Activated CD4-positive, alpha-beta T cell treated with anti-CD3 and anti-CD28 coated beads, Interleukin-2, Interleukin-6, amounts not matched to agents 100 ng/mL and 50 ng/mL, durations not matched to agents 16 hours and 8 hours (primary cell): ENCODE measurements around the gene VSIG1.

ENCODE experiments used
- DNase-seq: peaks from one replicate; pipeline ENCODE4 v3.0.0-alpha.2; 2020

The VSIG1 gene

GRCh38 chrX:108068121-108068520, 23.3 kb downstream of the VSIG1 start:
- no peak for DNase-seq

- no peak for DNase-seq
These were observed 26.0 kb downstream of the VSIG1 start for GRCh38 chrX:108070891-108071290.

GRCh38 chrX:108071578-108071977, 26.7 kb downstream of the VSIG1 start:
- DNase-seq: no peak

GRCh38 chrX:108072746-108073145, 27.9 kb downstream of the VSIG1 start:
- DNase-seq: no peak

- DNase-seq: no peak
These were observed 36.2 kb downstream of the VSIG1 start for GRCh38 chrX:108081110-108081509.

GRCh38 chrX:108087792-108088191, 42.9 kb downstream of the VSIG1 start:
- no peak for DNase-seq

- no peak for DNase-seq
These were observed 43.6 kb downstream of the VSIG1 start for GRCh38 chrX:108088511-108088910.

GRCh38 chrX:108090491-108091263, 45.8 kb downstream of the VSIG1 start:
- DNase-seq: no peak

- DNase-seq: peak; percentile 93
These were observed 46.5 kb downstream of the VSIG1 start, which contains the start of the genes ATG4A and PSMD10 for GRCh38 chrX:108091264-108091877. ATG4A (plus strand) TSS chrX:108091778; CDS start chrX:108091827, 49 bp downstream. PSMD10 (minus strand) TSS chrX:108091542; CDS start chrX:108091520, 22 bp downstream.

- no peak for DNase-seq
These were observed 47.0 kb downstream of the VSIG1 start for GRCh38 chrX:108091878-108092291.

- no peak for DNase-seq
These were observed 52.5 kb downstream of the VSIG1 start for GRCh38 chrX:108097380-108097779.

GRCh38 chrX:108105473-108105872, 60.6 kb downstream of the VSIG1 start:
- DNase-seq: no peak

- no peak for DNase-seq
These were observed 69.7 kb downstream of the VSIG1 start for GRCh38 chrX:108114541-108114940.

GRCh38 chrX:108117988-108118387, 73.1 kb downstream of the VSIG1 start:
- DNase-seq: no peak

GRCh38 chrX:108121291-108121690, 76.4 kb downstream of the VSIG1 start:
- DNase-seq: no peak

GRCh38 chrX:108122748-108123147, 77.9 kb downstream of the VSIG1 start:
- no peak for DNase-seq

- no peak for DNase-seq
These were observed 78.9 kb downstream of the VSIG1 start for GRCh38 chrX:108123591-108124366.

GRCh38 chrX:108126661-108127060, 81.8 kb downstream of the VSIG1 start:
- no peak for DNase-seq

- no peak for DNase-seq
These were observed 82.3 kb downstream of the VSIG1 start for GRCh38 chrX:108127152-108127551.
